DOHH2 (cell line): Measurements from ENCODE around the gene UGT1A5.

Source experiments
- CTCF ChIP-seq: fragments of 200-600 bp; sonication (generic); IDR thresholded peaks from one replicate; pipeline ENCODE4 v1.5.1; 2014; ENCODE audit warnings: antibody characterized with exemption, mild to moderate bottlenecking, low read depth, low read length; ENCODE audit not compliant: poor library complexity, severe bottlenecking
- EZH2phosphoT487 ChIP-seq: fragments of 200-600 bp; sonication (generic); IDR thresholded peaks from 2 replicates; pipeline ENCODE4 v1.6.1; 2017; ENCODE audit warnings: borderline replicate concordance, mild to moderate bottlenecking, antibody characterized with exemption, low read length, moderate library complexity, mixed read lengths

GRCh38 chr2:233811087-233811486 is 98.4 kb downstream of the UGT1A5 start:
- TF ChIP-seq CTCF (no peak), EZH2phosphoT487 (no peak)
